PC-3 (cell line): Measurements from ENCODE around the gene MIPEP. TPM values are rescaled to one million over a fixed set of nuclear protein-coding genes. Genes with fewer than 3 reads are reported as not detected.

Experiments
- ATAC-seq: fragments of 200-7000 bp; cut with Tn5 transposase; 2 replicates; pipeline ENCODE4 v1.9.1; 2020; ENCODE audit warnings: mild to moderate bottlenecking, moderate library complexity
- BruUV-seq: library from RNA; stranded (reverse); fragments of 400-500 nt; replicated peaks from 2 replicates; lab custom pipeline; 2021; lab: Mats Ljungman, UMichigan
- CTCF ChIA-PET: fragments of 300-600 bp; sonication (Branson Sonifier 250); formaldehyde crosslinking; loops from one replicate; lab custom pipeline; 2022; ENCODE audit warnings: antibody characterized with exemption; lab: Charles Lee
- POLR2A ChIA-PET: fragments of 300-600 bp; sonication (Branson Sonifier 250); formaldehyde crosslinking; loops from one replicate; lab custom pipeline; 2022; ENCODE audit warnings: antibody characterized with exemption; ENCODE audit not compliant: unreplicated experiment; lab: Charles Lee
- DNase-seq: peaks from one replicate; pipeline ENCODE4 v3.0.0-alpha.2; 2015
- H2AFZ ChIP-seq: fragments of 300-600 bp; sonication (generic); 2 replicates; pipeline ENCODE4 v1.6.0; 2016; ENCODE audit warnings: antibody characterized with exemption, low read length
- H3F3A ChIP-seq: fragments of 300-600 bp; sonication (generic); one replicate; pipeline ENCODE4 v1.6.0; 2017; ENCODE audit warnings: antibody characterized with exemption, low read length, control low read depth, mild to moderate bottlenecking; ENCODE audit not compliant: unreplicated experiment
- H3K27ac ChIP-seq: fragments of 300-600 bp; sonication (generic); 2 replicates; pipeline ENCODE4 v1.5.1; 2016; ENCODE audit warnings: mild to moderate bottlenecking, low read length
- H3K27me3 ChIP-seq: fragments of 300-600 bp; sonication (generic); 2 replicates; pipeline ENCODE4 v1.6.1; 2016; ENCODE audit warnings: low read length, mixed read lengths
- H3K36me3 ChIP-seq: fragments of 300-600 bp; sonication (generic); 2 replicates; pipeline ENCODE4 v1.6.1; 2016; ENCODE audit warnings: low read depth, mixed run types, low read length, mixed read lengths
- H3K4me1 ChIP-seq: fragments of 300-600 bp; sonication (generic); 2 replicates; pipeline ENCODE4 v1.5.1; 2016; ENCODE audit warnings: low read length; ENCODE audit not compliant: insufficient read depth
- H3K4me2 ChIP-seq: fragments of 300-600 bp; sonication (generic); 2 replicates; pipeline ENCODE4 v1.6.0; 2016; ENCODE audit warnings: low read length
- H3K4me3 ChIP-seq: fragments of 300-600 bp; sonication (generic); 2 replicates; pipeline ENCODE4 v1.5.1; 2016; ENCODE audit warnings: mild to moderate bottlenecking, low read length, mixed read lengths
- H3K79me2 ChIP-seq: fragments of 300-600 bp; sonication (generic); 2 replicates; pipeline ENCODE4 v1.6.1; 2017; ENCODE audit warnings: low read length, mixed read lengths
- H3K9ac ChIP-seq: fragments of 300-600 bp; sonication (generic); 2 replicates; pipeline ENCODE4 v1.6.0; 2016; ENCODE audit warnings: mild to moderate bottlenecking, low read length
- H3K9me2 ChIP-seq: fragments of 300-600 bp; sonication (generic); replicated peaks from 2 replicates; pipeline ENCODE4 v1.6.1; 2016; ENCODE audit warnings: mixed run types, low read length, mixed read lengths
- H3K9me3 ChIP-seq: fragments of 300-600 bp; sonication (generic); 2 replicates; pipeline ENCODE4 v1.6.1; 2016; ENCODE audit warnings: low read length, mixed read lengths
- H4K20me1 ChIP-seq: fragments of 300-600 bp; sonication (generic); 2 replicates; pipeline ENCODE4 v1.6.1; 2016; ENCODE audit warnings: low read length, mixed read lengths
- EZH2 ChIP-seq: fragments of 300-600 bp; sonication (generic); IDR thresholded peaks from one replicate; pipeline ENCODE4 v1.6.1; 2017; ENCODE audit warnings: antibody characterized with exemption, mild to moderate bottlenecking, low read length; ENCODE audit not compliant: unreplicated experiment
- EZH2phosphoT487 ChIP-seq: fragments of 300-600 bp; sonication (generic); IDR thresholded peaks from 2 replicates; pipeline ENCODE4 v1.6.1; 2018; ENCODE audit warnings: mild to moderate bottlenecking, antibody characterized with exemption, low read length, borderline replicate concordance
- intact Hi-C: fragments of 100-400 bp; cut with micrococcal nuclease; formaldehyde crosslinking; loops from 2 replicates; pipeline ENCODE4 v1.9.0; 2023
- total RNA-seq: library from RNA; depleted of rRNA; stranded (reverse); fragments of >200 nt; gene quantifications from 2 replicates; pipeline ENCODE4 v1.2.3, GENCODE V29; 2014
- TF ChIP-seq, protein P1 (sequence below): fragments of 300-600 bp; sonication (generic); conservative IDR thresholded peaks from 2 replicates; pipeline ENCODE4 v1.5.1; 2017; ENCODE audit warnings: antibody characterized with exemption, low read depth, mild to moderate bottlenecking, low read length

Gene MIPEP
- total RNA-seq, 1 experiment from 2014 or later = 30.5 TPM

- no peaks in the 10 kb centered on the region for H3F3A ChIP-seq
These were observed 189.9 kb downstream of the MIPEP start for GRCh38 chr13:23699271-23699670.

DNA sequence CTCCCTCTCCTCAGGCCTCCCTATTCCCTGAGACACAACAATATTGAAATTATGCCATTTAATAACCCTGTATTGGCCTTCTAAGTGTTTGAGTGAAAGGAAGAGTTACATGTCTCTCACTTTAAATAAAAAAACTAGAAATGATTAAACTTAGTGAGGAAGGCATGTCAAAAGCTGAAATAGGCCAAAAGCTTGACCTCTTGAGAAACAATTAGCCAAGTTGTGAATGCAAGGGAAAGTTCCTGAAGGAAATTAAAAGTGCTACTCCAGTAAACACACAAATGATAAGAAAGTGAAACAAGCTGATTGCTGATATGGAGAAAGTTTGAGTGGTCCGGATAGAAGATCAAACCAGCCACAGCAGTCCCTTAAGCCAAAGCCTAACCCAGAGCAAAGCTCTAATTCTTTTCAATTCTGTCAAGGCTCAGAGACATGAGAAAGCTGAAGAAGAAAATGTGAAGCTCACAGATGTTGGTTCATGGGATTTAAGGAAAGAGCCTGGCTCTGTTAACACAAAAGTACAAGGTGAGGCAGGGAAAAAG lies 191.4 kb downstream of the MIPEP start:
- no peaks in the 10 kb centered on the region for H3K9me2 ChIP-seq
- DNase-seq (no peak), ATAC-seq (no peak)
- no peaks in the 10 kb centered on the region for H3K27me3 ChIP-seq
- no peak overlapping the region for H3K4me2 ChIP-seq
- no peaks in the 10 kb centered on the region for H3K36me3 ChIP-seq
- no peaks in the 10 kb centered on the region for H3F3A ChIP-seq
- BruUV-seq = no TSS peak
- H3K9me3 ChIP-seq = no peaks in the 10 kb centered on the region
- no peak overlapping the region for H3K9ac ChIP-seq
- H3K79me2 ChIP-seq = no peaks in the 10 kb centered on the region
- no peak overlapping the region for H3K4me3 ChIP-seq
- H2AFZ ChIP-seq = no peak overlapping the region
- TF ChIP-seq EZH2 = no peak
- TF ChIP-seq, protein P1, sequence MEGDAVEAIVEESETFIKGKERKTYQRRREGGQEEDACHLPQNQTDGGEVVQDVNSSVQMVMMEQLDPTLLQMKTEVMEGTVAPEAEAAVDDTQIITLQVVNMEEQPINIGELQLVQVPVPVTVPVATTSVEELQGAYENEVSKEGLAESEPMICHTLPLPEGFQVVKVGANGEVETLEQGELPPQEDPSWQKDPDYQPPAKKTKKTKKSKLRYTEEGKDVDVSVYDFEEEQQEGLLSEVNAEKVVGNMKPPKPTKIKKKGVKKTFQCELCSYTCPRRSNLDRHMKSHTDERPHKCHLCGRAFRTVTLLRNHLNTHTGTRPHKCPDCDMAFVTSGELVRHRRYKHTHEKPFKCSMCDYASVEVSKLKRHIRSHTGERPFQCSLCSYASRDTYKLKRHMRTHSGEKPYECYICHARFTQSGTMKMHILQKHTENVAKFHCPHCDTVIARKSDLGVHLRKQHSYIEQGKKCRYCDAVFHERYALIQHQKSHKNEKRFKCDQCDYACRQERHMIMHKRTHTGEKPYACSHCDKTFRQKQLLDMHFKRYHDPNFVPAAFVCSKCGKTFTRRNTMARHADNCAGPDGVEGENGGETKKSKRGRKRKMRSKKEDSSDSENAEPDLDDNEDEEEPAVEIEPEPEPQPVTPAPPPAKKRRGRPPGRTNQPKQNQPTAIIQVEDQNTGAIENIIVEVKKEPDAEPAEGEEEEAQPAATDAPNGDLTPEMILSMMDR = no peak
- no peak for TF ChIP-seq EZH2phosphoT487
- H3K27ac ChIP-seq = no peak overlapping the region
- H4K20me1 ChIP-seq = no peaks in the 10 kb centered on the region
- CTCF ChIA-PET = no interaction called here
- POLR2A ChIA-PET = no interaction called here
- no peaks in the 10 kb centered on the region for H3K4me1 ChIP-seq
- intact Hi-C loops = no loop called here

More at GRCh38 chr13:23699271-23699670, 189.9 kb downstream of the MIPEP start:
- intact Hi-C loops = no loop called here
- Histone ChIP-seq H2AFZ (no peak overlapping the region), H3K36me3 (no peaks in the 10 kb centered on the region), H3K27ac (no peak overlapping the region), H3K9ac (no peak overlapping the region), H3K9me2 (no peaks in the 10 kb centered on the region), H3K4me1 (no peaks in the 10 kb centered on the region), H3K9me3 (no peaks in the 10 kb centered on the region), H3K4me2 (no peak overlapping the region), H3K79me2 (no peaks in the 10 kb centered on the region), H4K20me1 (no peaks in the 10 kb centered on the region), H3K4me3 (no peak overlapping the region), H3K27me3 (no peaks in the 10 kb centered on the region)
- POLR2A ChIA-PET = no interaction called here
- CTCF ChIA-PET = no interaction called here
- no peak for ATAC-seq
- BruUV-seq = no TSS peak
- no peak for TF ChIP-seq EZH2phosphoT487
- TF ChIP-seq, protein P1 = no peak
- no peak for TF ChIP-seq EZH2
- no peak for DNase-seq

DNA sequence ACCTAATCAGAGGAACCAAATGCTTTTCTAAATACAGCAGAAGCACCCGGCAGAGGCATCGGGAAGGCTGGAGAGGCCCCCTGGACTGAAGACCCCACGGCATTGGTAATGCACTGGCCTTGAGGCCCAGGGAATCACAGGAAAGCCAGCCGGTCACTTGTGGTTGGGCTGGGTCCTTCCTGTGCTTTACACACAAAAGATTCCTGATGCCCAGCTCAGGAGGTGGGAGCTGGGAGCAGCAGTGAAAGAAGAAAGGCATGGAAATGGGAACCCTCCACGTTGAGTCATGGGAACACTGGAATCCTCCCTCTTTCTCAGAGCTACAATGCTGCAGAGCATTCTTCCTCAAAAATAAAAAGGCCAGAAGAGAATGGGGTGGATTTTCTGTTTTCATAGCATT lies 192.6 kb downstream of the MIPEP start:
- Histone ChIP-seq H3K79me2 (no peaks in the 10 kb centered on the region), H3F3A (no peaks in the 10 kb centered on the region), H3K9ac (no peak overlapping the region), H3K9me2 (no peaks in the 10 kb centered on the region), H3K27me3 (no peaks in the 10 kb centered on the region), H3K36me3 (no peaks in the 10 kb centered on the region), H2AFZ (no peak overlapping the region), H4K20me1 (no peaks in the 10 kb centered on the region), H3K4me2 (no peak overlapping the region), H3K4me1 (no peaks in the 10 kb centered on the region), H3K9me3 (no peaks in the 10 kb centered on the region), H3K27ac (no peak overlapping the region), H3K4me3 (no peak overlapping the region)
- intact Hi-C loops = no loop called here
- no peak for DNase-seq
- POLR2A ChIA-PET = no interaction called here
- ATAC-seq = no peak
- CTCF ChIA-PET = interaction anchor here (0.7 kb wide), 1 partner anchor 45 kb away, joined by 3 read pairs; no protein-coding TSS in a partner anchor
- no TSS peak for BruUV-seq
- TF ChIP-seq, protein P1 = no peak
- TF ChIP-seq EZH2phosphoT487 (no peak), EZH2 (no peak)
